Bronchial epithelial cell (primary cell): ENCODE data around the gene YPEL2. TPM values are rescaled to one million over a fixed set of nuclear protein-coding genes. Genes with fewer than 3 reads are reported as not detected.

Experiments used
- DNase-seq: peaks from one replicate; pipeline ENCODE4 v3.0.0-alpha.2; 2010; ENCODE audit warnings: low read depth
- FAIRE-seq: peaks from 2 replicates; lab custom pipeline; 2011; peaks lifted over from hg19 to GRCh38; lab: Jason Lieb, UNC
- H3K27me3 ChIP-seq: 2 replicates; pipeline ENCODE4 v1.5.1; 2011; ENCODE audit warnings: low read length; ENCODE audit not compliant: control insufficient read depth, insufficient read depth
- H3K36me3 ChIP-seq: 2 replicates; pipeline ENCODE4 v1.5.1; 2011; ENCODE audit warnings: low read length; ENCODE audit not compliant: control insufficient read depth, insufficient read depth
- H3K4me3 ChIP-seq: 2 replicates; pipeline ENCODE4 v1.5.1; 2011; ENCODE audit warnings: mild to moderate bottlenecking, low read depth, low read length, control low read depth
- CTCF ChIP-seq: IDR thresholded peaks from 2 replicates; pipeline ENCODE4 v1.5.1; 2011; ENCODE audit warnings: mild to moderate bottlenecking, moderate library complexity, low read length, control low read depth, inconsistent platforms; ENCODE audit not compliant: insufficient read depth, severe bottlenecking
- total RNA-seq: library from RNA; depleted of rRNA; stranded (reverse); fragments of >200 nt; gene quantifications from 2 replicates; pipeline ENCODE4 v1.2.1, GENCODE V29; 2014

YPEL2 gene
- total RNA-seq, 1 donor from 2014 or later, result 2.1 TPM

- Histone ChIP-seq H3K27me3 (no peaks in the 10 kb centered on the region), H3K36me3 (no peaks in the 10 kb centered on the region), H3K4me3 (no peak overlapping the region)
- DNase-seq, result no peak
- no peak for FAIRE-seq
- TF ChIP-seq CTCF, result no peak
These were observed 3.5 kb upstream of the YPEL2 start for GRCh38 chr17:59327981-59328290.

- FAIRE-seq (no peak), DNase-seq (no peak)
- no peaks in the 10 kb centered on the region for H3K36me3 ChIP-seq
- no peak for TF ChIP-seq CTCF
- peaks cover 2% of the 10 kb centered on the region for H3K27me3 ChIP-seq
- H3K4me3 ChIP-seq, result no peak overlapping the region
These were observed 2.9 kb upstream of the YPEL2 start for GRCh38 chr17:59328601-59329000.

- no peak for FAIRE-seq
- Histone ChIP-seq H3K4me3 (no peak overlapping the region), H3K36me3 (no peaks in the 10 kb centered on the region), H3K27me3 (peaks cover 2% of the 10 kb centered on the region)
- TF ChIP-seq CTCF, result peak; percentile 42
- peak; percentile 75 for DNase-seq
These were observed 2.0 kb upstream of the YPEL2 start for GRCh38 chr17:59329176-59330052.

- Histone ChIP-seq H3K27me3 (peaks cover 2% of the 10 kb centered on the region), H3K4me3 (no peak overlapping the region), H3K36me3 (no peaks in the 10 kb centered on the region)
- DNase-seq (peak; percentile 34), FAIRE-seq (no peak)
- no peak for TF ChIP-seq CTCF
These were observed 1.2 kb upstream of the YPEL2 start for GRCh38 chr17:59330053-59330942.

GRCh38 chr17:59331929-59332748 lies 684 bp downstream of the YPEL2 start:
- FAIRE-seq, result no peak
- peak overlapping the region; percentile 68 for H3K4me3 ChIP-seq
- DNase-seq, result no peak
- H3K36me3 ChIP-seq, result no peaks in the 10 kb centered on the region
- H3K27me3 ChIP-seq, result peaks cover 2% of the 10 kb centered on the region
- TF ChIP-seq CTCF, result no peak
